Skin epidermis (tissue), 12 donors: ENCODE results near the gene RAB22A.
"Not testable (repeated sequence)": the region's sequence is repeated elsewhere in the genome, so short reads cannot be mapped to it uniquely, and the experiment has no call there.

Experiments used
- H3K27ac ChIP-seq, 21 experiments: fragments of 200-600 bp; sonication (generic) in 11 of 21; one replicate each; pipeline ENCODE4 v1.5.0; 2020; ENCODE audit warnings: mild to moderate bottlenecking in 3 of 21, inconsistent platforms in 2 of 21, moderate library complexity in 2 of 21
- H3K4me3 ChIP-seq, 7 experiments: fragments of 200-600 bp; sonication (generic) in 2 of 7; one replicate each; pipeline ENCODE4 v1.5.0; 2020; ENCODE audit warnings: inconsistent platforms in 2 of 7, mild to moderate bottlenecking in 2 of 7, moderate library complexity in 1 of 7

The RAB22A gene

DNA sequence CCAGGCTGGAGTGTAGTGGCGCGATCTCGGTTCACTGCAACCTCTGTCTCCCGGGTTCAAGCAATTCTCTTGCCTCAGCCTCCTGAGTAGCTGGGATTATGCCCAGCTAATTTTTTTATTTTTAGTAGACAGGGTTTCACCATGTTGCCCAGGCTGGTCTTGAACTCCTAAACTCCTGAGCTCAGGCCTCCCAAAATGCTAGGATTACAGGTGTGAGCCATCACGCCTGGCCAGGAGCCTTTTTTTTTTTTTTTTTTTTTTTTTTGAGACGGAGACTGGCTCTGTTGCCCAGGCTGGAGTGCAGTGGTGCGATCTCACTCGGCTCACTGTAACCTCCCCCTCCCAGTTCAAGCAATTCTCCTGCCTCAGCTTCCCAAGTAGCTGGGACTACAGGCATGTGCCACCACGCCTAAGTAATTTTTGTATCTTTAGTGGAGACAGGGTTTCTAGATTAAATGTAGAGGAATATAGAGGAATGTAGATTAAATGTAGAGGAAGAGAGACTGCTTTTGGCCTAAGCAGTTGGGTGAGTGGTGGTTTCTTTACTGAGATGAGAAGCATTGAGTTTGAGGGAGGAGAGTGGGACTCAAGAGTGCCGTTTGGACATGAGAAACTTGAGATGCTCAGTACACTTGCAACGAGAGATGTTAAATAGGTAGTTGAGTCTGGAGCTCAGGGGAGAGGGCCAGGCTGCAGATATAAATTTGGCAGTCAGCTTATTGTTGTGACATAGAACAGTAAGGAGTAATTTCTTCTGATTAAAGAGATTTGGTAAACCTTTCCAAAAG is 96.2 kb downstream of the RAB22A start:
- Histone ChIP-seq H3K27ac (peak overlapping the region in 1 of 21 experiments; percentile 24), H3K4me3 (no peak overlapping the region)

DNA sequence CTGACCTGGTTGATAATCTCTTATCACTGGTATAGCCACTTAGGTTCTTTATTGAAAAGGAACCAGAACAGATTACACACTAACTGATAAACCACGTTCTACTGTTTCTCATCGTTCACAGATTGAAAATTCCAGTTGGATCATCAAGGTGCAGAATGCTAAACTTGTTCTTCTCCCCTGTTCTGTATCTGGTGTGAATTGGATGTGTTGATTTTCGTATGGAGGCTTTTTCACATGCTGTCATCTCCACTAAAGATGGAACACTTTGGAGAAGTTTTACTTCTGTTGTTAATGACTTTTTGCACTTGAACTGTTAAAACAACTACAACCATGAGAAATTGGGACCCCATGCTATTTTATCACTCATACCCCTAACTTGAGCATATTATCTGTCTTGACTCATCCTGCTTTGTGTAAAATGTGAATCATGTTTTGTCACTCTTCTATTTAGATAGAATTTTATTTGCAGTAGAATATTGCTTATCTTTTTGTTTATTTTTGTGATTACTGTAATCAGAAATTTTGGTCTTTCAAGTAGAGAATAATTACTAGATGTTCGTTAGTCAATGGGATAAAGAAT is 97.0 kb downstream of the RAB22A start:
- Histone ChIP-seq H3K4me3 (no peak overlapping the region), H3K27ac (peak overlapping the region in 2 of 21 experiments; percentile 24 to 31)

DNA sequence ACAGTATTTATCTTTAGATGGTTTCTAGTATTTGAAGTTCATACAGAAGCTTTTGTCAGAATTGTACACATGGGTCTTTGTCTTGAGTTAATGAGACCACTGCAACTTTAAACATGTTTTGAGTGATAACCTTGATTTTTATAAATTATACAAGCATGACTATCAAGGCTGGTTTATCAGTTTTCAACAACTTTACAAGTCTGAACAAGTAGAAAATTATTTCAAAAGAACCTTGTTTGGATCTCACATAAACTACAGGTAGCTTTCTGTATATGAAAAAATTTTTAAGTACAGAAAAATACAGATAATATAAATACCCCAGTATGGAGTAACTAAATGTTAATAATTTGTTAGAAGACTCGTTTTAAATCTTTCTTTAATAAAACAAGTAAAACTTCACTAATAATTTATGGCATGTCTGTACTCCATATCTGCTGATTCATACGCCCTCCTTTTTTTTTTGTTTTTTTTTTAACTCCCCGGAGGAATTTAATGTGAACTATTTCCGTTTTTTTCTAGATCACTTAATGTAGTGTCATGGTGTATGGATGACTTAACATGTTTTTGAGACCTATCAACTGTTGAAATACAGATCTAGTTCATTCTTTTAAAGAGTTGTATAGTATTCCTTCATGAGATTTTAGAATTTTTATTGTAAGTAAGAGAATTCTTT is 97.8 kb downstream of the RAB22A start:
- H3K27ac ChIP-seq: peak overlapping the region in 1 of 21 experiments; percentile 51
- no peak overlapping the region for H3K4me3 ChIP-seq

DNA sequence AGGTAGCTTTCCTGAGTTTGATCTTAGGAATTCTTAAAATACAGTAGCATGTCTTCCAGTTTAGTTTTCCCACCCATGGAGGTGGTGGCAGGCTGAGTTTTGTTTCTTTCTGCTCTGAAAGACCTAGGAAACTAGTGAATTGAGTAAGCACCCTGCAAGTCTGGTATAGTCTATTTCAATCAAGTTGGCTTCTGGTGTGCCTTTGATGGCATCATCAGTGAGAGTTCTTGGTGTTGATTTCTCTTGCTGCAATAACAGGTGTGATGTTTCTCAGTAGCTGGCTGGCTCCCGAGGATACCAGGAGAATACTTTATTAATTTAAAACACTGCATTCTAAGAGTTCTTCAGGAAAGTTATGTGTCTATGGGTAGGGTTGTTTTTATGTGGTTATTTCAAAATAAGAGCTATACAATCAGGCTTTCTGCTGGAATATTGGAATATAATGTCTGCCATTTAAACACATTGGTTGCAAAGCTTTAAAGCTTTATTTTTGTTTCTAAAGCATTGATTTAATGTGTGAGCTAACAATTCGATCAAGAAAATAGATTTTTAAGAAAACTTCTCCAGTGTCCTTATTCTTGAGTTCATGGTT is 98.5 kb downstream of the RAB22A start:
- Histone ChIP-seq H3K4me3 (no peak overlapping the region), H3K27ac (peak overlapping the region in 2 of 21 experiments; percentile 20 to 51)

DNA sequence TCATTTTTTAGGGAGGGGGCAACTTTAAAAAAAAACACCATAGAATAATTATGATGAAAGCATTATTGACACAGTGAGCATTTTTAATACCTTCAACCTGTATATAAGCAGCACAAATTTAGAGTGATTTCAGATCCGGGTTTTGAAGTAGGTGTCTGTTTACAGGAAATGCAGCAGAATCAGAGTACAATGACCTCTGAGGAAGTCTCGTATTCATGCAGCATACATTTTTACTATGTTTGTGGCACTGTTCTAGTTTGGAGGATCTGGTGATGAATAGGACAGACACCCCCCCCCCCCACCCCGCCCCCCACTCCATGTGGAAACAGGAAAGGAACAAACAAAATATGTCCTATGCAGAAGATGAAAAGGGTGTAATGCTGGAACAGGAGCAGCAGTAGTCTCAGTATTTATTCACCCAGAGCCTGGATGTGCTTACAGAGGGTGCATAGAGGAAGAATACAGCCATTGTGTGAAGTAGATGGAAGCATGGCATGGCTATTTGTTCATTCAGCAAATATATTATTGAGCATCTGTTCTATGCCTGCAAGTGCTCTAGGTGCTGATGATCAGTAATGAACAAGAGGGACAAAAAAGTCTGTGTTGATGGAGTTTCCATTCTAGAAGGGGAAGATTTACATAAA is 99.2 kb downstream of the RAB22A start:
- no peak overlapping the region for H3K4me3 ChIP-seq
- peak overlapping the region in 1 of 21 experiments; percentile 51 for H3K27ac ChIP-seq

DNA sequence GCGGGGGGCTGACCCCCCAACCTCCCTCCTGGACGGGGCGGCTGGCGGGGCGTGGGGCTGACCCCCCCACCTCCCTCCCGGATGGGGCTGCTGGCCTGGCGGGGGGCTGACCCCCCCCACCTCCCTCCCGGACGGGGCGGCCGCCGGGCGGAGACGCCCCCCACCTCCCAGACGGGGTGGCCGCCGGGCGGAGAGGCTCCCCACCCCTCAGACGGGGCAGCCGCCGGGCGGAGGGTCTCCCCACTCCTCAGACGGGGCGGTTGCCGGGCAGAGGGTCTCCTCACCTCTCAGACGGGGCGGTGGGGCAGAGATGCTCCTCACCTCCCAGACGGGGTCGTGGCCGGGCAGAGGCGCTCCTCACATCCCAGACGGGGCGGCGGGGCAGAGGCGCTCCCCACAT is 104.7 kb downstream of the RAB22A start:
- H3K27ac ChIP-seq, H3K4me3 ChIP-seq: not testable (repeated sequence)

DNA sequence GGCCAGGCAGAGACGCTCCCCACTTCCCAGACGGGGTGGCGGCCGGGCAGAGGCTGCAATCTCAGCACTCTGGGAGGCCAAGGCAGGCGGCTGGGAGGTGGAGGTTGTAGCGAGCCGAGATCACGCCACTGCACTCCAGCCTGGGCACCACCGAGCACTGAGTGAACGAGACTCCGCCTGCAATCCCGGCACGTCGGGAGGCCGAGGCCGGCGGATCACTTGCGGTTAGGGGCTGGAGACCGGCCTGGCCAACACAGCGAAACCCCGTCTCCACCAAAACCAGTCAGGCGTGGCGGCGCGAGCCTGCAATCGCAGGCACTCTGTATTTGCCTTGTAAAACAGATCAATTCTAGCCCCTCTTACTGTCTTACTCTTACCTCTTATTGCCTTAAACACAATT is 105.3 kb downstream of the RAB22A start:
- H3K4me3 ChIP-seq, H3K27ac ChIP-seq: not testable (repeated sequence)

DNA sequence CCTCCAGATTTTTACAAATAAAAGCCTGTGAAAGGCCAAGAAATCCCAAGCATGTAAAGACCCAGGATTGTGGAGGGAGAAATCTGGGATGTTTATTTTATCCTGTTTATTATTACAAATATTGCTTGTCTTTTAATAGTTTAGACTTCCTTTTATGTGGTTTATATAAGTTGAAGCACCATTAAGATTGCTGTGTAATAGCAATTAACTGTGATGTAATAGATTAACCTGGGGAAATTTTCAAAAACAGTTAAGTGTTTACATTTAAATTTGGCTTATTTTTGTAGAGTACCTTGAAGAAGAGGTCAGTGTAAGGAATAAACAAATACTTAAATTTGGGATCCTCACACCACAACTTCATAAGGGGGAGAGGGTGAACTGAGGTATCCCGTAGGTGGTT is 106.5 kb downstream of the RAB22A start:
- no peak overlapping the region for H3K4me3 ChIP-seq
- H3K27ac ChIP-seq: no peak overlapping the region

DNA sequence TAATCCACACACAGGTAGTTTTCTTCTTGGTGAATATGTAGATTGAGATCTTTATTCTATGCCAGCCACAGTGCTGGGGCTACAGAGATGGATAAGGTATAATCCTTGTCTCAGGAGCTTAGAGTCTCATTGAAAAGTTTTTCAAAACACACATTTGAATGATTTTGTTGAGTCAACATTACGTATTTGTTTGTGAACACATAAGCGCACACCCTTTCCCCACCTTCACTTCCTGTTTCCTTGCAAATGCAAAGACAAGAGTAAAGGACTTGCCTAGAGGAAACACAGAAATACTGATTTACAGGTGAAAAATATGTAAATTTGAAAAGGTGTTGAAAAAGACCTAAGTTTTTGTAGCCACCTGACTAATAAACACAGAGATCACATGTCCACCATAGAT is 107.3 kb downstream of the RAB22A start:
- H3K4me3 ChIP-seq: no peak overlapping the region
- no peak overlapping the region for H3K27ac ChIP-seq
